ENCODE measurements around the gene PBX1. TPM values are rescaled to one million over a fixed set of nuclear protein-coding genes. Genes with fewer than 3 reads are reported as not detected.

Gene PBX1
- polyA plus RNA-seq, 1 donor (not counting 4 experiments of a cell fraction or from before 2014, with no cell fraction given) = 2.2 TPM

DNA sequence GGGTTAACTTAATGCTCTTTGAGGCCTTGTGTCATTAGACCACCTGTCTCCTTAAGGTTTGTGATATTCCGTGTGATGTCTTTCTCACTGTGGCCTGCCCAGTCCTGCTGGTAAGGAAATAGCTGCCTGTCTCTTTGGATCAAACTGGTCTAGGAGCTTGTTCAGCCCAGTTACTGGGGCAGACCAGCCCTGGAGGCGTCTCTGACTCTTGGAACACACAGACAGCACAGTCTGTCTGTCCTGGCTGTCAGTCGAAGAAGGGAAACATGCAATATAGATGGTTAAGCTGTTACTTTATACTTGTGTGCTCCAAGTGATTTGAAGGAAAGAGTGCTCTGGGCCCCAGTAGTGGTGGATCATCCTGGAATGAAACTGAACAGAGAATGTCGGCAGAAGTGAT is 20.4 kb downstream of the PBX1 start:
- Histone ChIP-seq H2AFZ (ENCODE audit: control insufficient read depth, low read length) (no peak overlapping the region), H3K4me2 (ENCODE audit: control insufficient read depth, extremely low read depth, insufficient read depth, low read depth, low read length) (no peak overlapping the region), H3K4me3 (ENCODE audit: control insufficient read depth in 2 of 3, extremely low read depth in 1 of 3, insufficient read depth in 2 of 3, low read depth in 1 of 3, low read length in 3 of 3) (no peak overlapping the region), H3K27me3 (ENCODE audit: control insufficient read depth, extremely low read depth, insufficient read depth, low read length) (no peaks in the 10 kb centered on the region), H3K9ac (ENCODE audit: control insufficient read depth, extremely low read depth, insufficient read depth, low read length) (no peak overlapping the region), H3K9me1 (ENCODE audit: control insufficient read depth, extremely low read depth, insufficient read depth, low read length) (no peaks in the 10 kb centered on the region), H3K36me3 (ENCODE audit: control insufficient read depth in 2 of 2, extremely low read depth in 1 of 2, insufficient read depth in 2 of 2, low read length in 2 of 2) (no peaks in the 10 kb centered on the region), H3K9me3 (ENCODE audit: control insufficient read depth, low read depth, low read length) (no peaks in the 10 kb centered on the region), H3K79me2 (ENCODE audit: control insufficient read depth, insufficient read depth, low read length) (no peaks in the 10 kb centered on the region), H4K20me1 (ENCODE audit: control insufficient read depth, extremely low read depth, insufficient read depth, low read length) (no peaks in the 10 kb centered on the region), H3K4me1 (ENCODE audit: control insufficient read depth, extremely low read depth, insufficient read depth, low read length) (no peaks in the 10 kb centered on the region), H3K27ac (ENCODE audit: control insufficient read depth, insufficient read depth, low read length) (no peak overlapping the region)
- FAIRE-seq (no peak), DNase-seq (ENCODE audit: low read depth, low spot score) (no peak)
- no peak for TF ChIP-seq EZH2 (IDR thresholded peaks at IDR 0.05; ENCODE audit: low read length)
- TF ChIP-seq, protein P1, sequence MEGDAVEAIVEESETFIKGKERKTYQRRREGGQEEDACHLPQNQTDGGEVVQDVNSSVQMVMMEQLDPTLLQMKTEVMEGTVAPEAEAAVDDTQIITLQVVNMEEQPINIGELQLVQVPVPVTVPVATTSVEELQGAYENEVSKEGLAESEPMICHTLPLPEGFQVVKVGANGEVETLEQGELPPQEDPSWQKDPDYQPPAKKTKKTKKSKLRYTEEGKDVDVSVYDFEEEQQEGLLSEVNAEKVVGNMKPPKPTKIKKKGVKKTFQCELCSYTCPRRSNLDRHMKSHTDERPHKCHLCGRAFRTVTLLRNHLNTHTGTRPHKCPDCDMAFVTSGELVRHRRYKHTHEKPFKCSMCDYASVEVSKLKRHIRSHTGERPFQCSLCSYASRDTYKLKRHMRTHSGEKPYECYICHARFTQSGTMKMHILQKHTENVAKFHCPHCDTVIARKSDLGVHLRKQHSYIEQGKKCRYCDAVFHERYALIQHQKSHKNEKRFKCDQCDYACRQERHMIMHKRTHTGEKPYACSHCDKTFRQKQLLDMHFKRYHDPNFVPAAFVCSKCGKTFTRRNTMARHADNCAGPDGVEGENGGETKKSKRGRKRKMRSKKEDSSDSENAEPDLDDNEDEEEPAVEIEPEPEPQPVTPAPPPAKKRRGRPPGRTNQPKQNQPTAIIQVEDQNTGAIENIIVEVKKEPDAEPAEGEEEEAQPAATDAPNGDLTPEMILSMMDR (optimal IDR thresholded peaks at IDR 0.05 in 1 of 3, IDR thresholded peaks at IDR 0.05 in 1 of 3, conservative IDR thresholded peaks at IDR 0.05 in 1 of 3; ENCODE audit: extremely low read depth in 1 of 3, insufficient read depth in 2 of 3, low read length in 3 of 3) = no peak
- dilution Hi-C loops (cut with MboI; ENCODE audit: extremely low pct_ligation_motif_present, low sequenced_read_pairs) = no loop called here

DNA sequence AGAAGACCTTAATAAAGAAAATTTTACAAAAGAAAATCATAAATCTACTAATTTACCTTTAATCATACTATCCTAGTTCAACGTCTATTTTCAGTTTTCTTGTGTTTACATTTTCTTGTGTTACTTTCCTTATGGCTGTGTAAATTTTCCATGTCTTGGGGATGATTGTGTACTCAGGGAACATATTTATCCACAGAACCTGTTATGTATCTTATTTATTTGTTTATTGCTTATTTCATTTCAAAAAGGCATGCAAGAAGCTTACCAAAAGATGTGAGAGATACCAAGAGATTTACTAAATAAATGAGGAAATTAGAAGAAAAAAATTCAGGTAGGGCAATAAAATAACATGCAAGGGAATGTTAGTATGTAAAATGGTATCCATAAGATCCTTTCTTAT is 22.8 kb downstream of the PBX1 start:
- Histone ChIP-seq H3K4me3 (ENCODE audit: control insufficient read depth in 2 of 3, extremely low read depth in 1 of 3, insufficient read depth in 2 of 3, low read depth in 1 of 3, low read length in 3 of 3) (no peak overlapping the region), H3K27me3 (ENCODE audit: control insufficient read depth, extremely low read depth, insufficient read depth, low read length) (no peaks in the 10 kb centered on the region), H3K4me2 (ENCODE audit: control insufficient read depth, extremely low read depth, insufficient read depth, low read depth, low read length) (no peak overlapping the region), H3K79me2 (ENCODE audit: control insufficient read depth, insufficient read depth, low read length) (no peaks in the 10 kb centered on the region), H4K20me1 (ENCODE audit: control insufficient read depth, extremely low read depth, insufficient read depth, low read length) (no peaks in the 10 kb centered on the region), H3K4me1 (ENCODE audit: control insufficient read depth, extremely low read depth, insufficient read depth, low read length) (no peaks in the 10 kb centered on the region), H3K9ac (ENCODE audit: control insufficient read depth, extremely low read depth, insufficient read depth, low read length) (no peak overlapping the region), H3K9me1 (ENCODE audit: control insufficient read depth, extremely low read depth, insufficient read depth, low read length) (no peaks in the 10 kb centered on the region), H2AFZ (ENCODE audit: control insufficient read depth, low read length) (no peak overlapping the region), H3K27ac (ENCODE audit: control insufficient read depth, insufficient read depth, low read length) (no peak overlapping the region), H3K9me3 (ENCODE audit: control insufficient read depth, low read depth, low read length) (no peaks in the 10 kb centered on the region), H3K36me3 (ENCODE audit: control insufficient read depth in 2 of 2, extremely low read depth in 1 of 2, insufficient read depth in 2 of 2, low read length in 2 of 2) (no peaks in the 10 kb centered on the region)
- DNase-seq (ENCODE audit: low read depth, low spot score) (no peak), FAIRE-seq (no peak)
- dilution Hi-C loops (cut with MboI; ENCODE audit: extremely low pct_ligation_motif_present, low sequenced_read_pairs) = no loop called here
- no peak for TF ChIP-seq EZH2 (IDR thresholded peaks at IDR 0.05; ENCODE audit: low read length)
- TF ChIP-seq, protein P1 (optimal IDR thresholded peaks at IDR 0.05 in 1 of 3, IDR thresholded peaks at IDR 0.05 in 1 of 3, conservative IDR thresholded peaks at IDR 0.05 in 1 of 3; ENCODE audit: extremely low read depth in 1 of 3, insufficient read depth in 2 of 3, low read length in 3 of 3) = no peak
